ENCODE results near the gene CA12.

CA12 gene

GRCh38 chr15:63409179-63409578 is 27.5 kb upstream of the CA12 start:
- no peak for DNase-seq (ENCODE audit: low read depth)
- TF ChIP-seq, protein P1, sequence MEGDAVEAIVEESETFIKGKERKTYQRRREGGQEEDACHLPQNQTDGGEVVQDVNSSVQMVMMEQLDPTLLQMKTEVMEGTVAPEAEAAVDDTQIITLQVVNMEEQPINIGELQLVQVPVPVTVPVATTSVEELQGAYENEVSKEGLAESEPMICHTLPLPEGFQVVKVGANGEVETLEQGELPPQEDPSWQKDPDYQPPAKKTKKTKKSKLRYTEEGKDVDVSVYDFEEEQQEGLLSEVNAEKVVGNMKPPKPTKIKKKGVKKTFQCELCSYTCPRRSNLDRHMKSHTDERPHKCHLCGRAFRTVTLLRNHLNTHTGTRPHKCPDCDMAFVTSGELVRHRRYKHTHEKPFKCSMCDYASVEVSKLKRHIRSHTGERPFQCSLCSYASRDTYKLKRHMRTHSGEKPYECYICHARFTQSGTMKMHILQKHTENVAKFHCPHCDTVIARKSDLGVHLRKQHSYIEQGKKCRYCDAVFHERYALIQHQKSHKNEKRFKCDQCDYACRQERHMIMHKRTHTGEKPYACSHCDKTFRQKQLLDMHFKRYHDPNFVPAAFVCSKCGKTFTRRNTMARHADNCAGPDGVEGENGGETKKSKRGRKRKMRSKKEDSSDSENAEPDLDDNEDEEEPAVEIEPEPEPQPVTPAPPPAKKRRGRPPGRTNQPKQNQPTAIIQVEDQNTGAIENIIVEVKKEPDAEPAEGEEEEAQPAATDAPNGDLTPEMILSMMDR (IDR thresholded peaks at IDR 0.05; ENCODE audit: low read depth, low read length, missing control alignments): no peak
- H3K4me3 ChIP-seq (ENCODE audit: low read depth, low read length): no peak overlapping the region

DNA sequence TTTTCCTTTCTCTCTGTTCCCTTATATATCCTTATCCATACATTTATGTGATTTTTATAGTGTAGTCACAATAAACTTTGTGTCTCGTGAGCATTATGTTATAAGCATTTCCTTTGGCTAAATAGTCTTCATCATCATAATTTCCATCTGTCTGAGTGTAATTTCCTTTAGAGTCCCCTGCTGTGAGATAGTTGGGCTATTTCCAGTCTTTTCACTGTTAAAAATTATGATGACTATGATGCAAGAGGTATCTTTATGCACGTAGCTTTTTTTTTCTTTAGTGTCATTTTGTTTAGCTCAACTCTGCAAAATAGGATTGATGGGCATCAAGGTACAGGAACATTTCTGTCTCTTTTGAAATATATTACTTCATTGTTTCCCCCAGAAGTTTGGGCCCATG is 26.9 kb upstream of the CA12 start:
- TF ChIP-seq, protein P1 (IDR thresholded peaks at IDR 0.05; ENCODE audit: low read depth, low read length, missing control alignments): no peak
- DNase-seq (ENCODE audit: low read depth): no peak
- H3K4me3 ChIP-seq (ENCODE audit: low read depth, low read length): no peak overlapping the region

DNA sequence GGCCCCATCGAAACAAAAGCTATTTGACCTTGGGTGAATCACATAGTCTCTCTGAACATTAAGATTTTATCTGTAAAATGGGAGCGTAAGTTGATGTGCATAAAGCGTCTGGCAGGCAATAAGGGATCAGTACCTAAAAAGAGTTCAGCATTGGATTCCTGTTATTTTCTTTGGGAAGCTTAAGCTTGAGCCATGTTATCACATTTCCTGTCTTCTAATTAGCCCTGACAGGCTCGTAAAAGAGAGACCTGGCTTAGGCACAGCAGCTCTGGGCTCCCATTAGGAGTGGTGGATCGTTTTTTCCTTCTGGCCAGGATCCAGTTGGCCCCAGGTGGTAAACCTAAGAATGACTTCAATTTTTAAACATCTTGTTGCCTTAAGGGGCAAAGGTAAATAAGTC is 26.0 kb upstream of the CA12 start:
- DNase-seq (ENCODE audit: low read depth): no peak
- TF ChIP-seq, protein P1 (IDR thresholded peaks at IDR 0.05; ENCODE audit: low read depth, low read length, missing control alignments): no peak

GRCh38 chr15:63405683-63406390 is 24.2 kb upstream of the CA12 start:
- TF ChIP-seq, protein P1 (IDR thresholded peaks at IDR 0.05; ENCODE audit: low read depth, low read length, missing control alignments): no peak
- DNase-seq (ENCODE audit: low read depth): no peak
- no peak overlapping the region for H3K4me3 ChIP-seq (ENCODE audit: low read depth, low read length)

More for the DNA sequence above, 26.0 kb upstream of the CA12 start:
- no peak overlapping the region for H3K4me3 ChIP-seq (ENCODE audit: low read depth, low read length)

DNA sequence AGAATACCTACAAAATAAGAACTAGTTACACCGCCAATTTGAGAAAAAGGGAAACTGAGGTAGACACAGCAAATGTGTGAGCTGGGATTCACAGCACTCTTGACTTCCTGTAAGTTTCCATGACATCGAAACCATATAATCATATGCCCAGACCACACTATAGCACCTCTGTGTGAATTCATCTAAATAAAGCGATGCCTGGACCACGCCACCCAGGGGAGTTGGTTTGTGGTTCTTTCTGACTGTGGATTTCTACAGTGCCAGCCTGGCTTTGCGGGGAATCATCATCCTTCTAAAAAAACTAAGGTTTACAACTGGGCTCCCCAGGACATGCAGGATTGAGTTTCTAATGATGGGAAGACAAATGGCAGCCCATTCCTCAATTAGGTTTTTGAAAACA is 23.5 kb upstream of the CA12 start:
- no peak overlapping the region for H3K4me3 ChIP-seq (ENCODE audit: low read depth, low read length)
- DNase-seq (ENCODE audit: low read depth): no peak
- TF ChIP-seq, protein P1 (IDR thresholded peaks at IDR 0.05; ENCODE audit: low read depth, low read length, missing control alignments): no peak

DNA sequence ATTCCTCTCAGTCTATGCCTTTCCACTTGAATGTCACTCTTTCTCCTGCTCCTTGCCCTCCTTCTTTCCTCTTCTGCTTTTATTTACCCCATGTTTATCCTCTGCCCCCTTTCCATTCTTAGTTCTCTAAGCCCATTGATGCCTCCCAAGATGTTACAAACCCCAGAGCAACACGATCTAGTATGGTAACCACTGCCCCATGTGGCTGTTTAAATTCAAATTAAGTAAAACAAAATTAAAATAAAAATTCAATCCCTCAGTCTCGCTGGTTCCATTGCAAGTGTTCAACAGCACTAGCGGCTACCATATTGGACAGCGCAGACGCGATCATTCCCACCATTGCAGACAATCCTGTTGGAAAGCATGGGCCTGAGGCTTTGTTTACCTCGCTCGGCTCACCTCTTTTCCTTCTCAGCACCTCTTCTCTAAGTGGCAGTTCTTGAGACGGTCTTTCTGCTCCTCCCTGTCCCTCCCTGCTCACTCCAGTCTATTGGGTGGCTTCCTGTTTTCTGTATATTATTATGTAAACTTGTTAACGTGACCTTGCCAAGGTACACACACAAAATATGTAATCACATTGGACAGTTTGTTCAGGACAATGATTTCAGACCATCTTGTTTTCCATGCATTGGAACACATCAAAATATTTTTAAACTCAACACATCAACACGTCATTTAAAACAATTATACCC is 21.8 kb upstream of the CA12 start:
- DNase-seq (ENCODE audit: low read depth): no peak
- H3K4me3 ChIP-seq (ENCODE audit: low read depth, low read length): no peak overlapping the region
- TF ChIP-seq, protein P1 (IDR thresholded peaks at IDR 0.05; ENCODE audit: low read depth, low read length, missing control alignments): peak; percentile 1

Data from GM12864 (cell line).